GM23248 (cell line): Measurements from ENCODE around the gene FOXRED2. TPM values are rescaled to one million over a fixed set of nuclear protein-coding genes. Genes with fewer than 3 reads are reported as not detected.

Experiments used
- DNase-seq: peaks from one replicate; pipeline ENCODE4 v3.0.0-alpha.2; 2015
- H2AFZ ChIP-seq: fragments of 200-600 bp; sonication (generic); 2 replicates; pipeline ENCODE4 v1.6.1; 2016; ENCODE audit warnings: antibody characterized with exemption
- H3F3A ChIP-seq: fragments of 200-600 bp; sonication (generic); 2 replicates; pipeline ENCODE4 v1.6.1; 2016; ENCODE audit warnings: mild to moderate bottlenecking, antibody characterized with exemption, mixed run types; ENCODE audit not compliant: insufficient read depth
- H3K27ac ChIP-seq: fragments of 200-600 bp; sonication (generic); 2 replicates; pipeline ENCODE4 v1.5.1; 2016; ENCODE audit warnings: mild to moderate bottlenecking
- H3K27me3 ChIP-seq: fragments of 200-600 bp; sonication (generic); replicated peaks from 2 replicates; pipeline ENCODE4 v1.6.1; 2016; ENCODE audit warnings: mild to moderate bottlenecking; ENCODE audit not compliant: insufficient read depth
- H3K36me3 ChIP-seq: fragments of 200-600 bp; sonication (generic); 2 replicates; pipeline ENCODE4 v1.6.1; 2016; ENCODE audit warnings: low read depth, mild to moderate bottlenecking
- H3K4me1 ChIP-seq: fragments of 200-600 bp; sonication (generic); 2 replicates; pipeline ENCODE4 v1.6.1; 2016; ENCODE audit warnings: mild to moderate bottlenecking; ENCODE audit not compliant: insufficient read depth
- H3K4me2 ChIP-seq: fragments of 200-600 bp; sonication (generic); one replicate; pipeline ENCODE4 v1.6.1; 2016; ENCODE audit warnings: mild to moderate bottlenecking; ENCODE audit not compliant: unreplicated experiment
- H3K4me3 ChIP-seq: fragments of 200-600 bp; sonication (generic); 2 replicates; pipeline ENCODE4 v1.5.1; 2016; ENCODE audit warnings: mild to moderate bottlenecking
- H3K79me2 ChIP-seq: fragments of 200-600 bp; sonication (generic); 2 replicates; pipeline ENCODE4 v1.6.1; 2016; ENCODE audit warnings: mild to moderate bottlenecking; ENCODE audit not compliant: insufficient read depth
- H3K9ac ChIP-seq: fragments of 200-600 bp; sonication (generic); 2 replicates; pipeline ENCODE4 v1.6.1; 2016; ENCODE audit warnings: mild to moderate bottlenecking
- H3K9me2 ChIP-seq: fragments of 200-600 bp; sonication (generic); 2 replicates; pipeline ENCODE4 v1.6.1; 2016; ENCODE audit warnings: mixed run types, mild to moderate bottlenecking, moderate library complexity; ENCODE audit not compliant: insufficient read depth
- H3K9me3 ChIP-seq: fragments of 200-600 bp; sonication (generic); one replicate; pipeline ENCODE4 v1.6.1; 2017; ENCODE audit warnings: low read depth
- H4K20me1 ChIP-seq: fragments of 200-600 bp; sonication (generic); 2 replicates; pipeline ENCODE4 v1.6.0; 2016; ENCODE audit not compliant: insufficient read depth
- EZH2 ChIP-seq: fragments of 200-600 bp; sonication (generic); IDR thresholded peaks from 2 replicates; pipeline ENCODE4 v1.6.1; 2018; ENCODE audit warnings: antibody characterized with exemption, mild to moderate bottlenecking; ENCODE audit not compliant: insufficient read depth, poor library complexity, severe bottlenecking
- EZH2phosphoT487 ChIP-seq: fragments of 200-600 bp; sonication (generic); IDR thresholded peaks from 2 replicates; pipeline ENCODE4 v1.6.1; 2018; ENCODE audit warnings: antibody characterized with exemption, moderate library complexity, mild to moderate bottlenecking, low read depth; ENCODE audit not compliant: insufficient read depth
- WGBS, 2 experiments: methylation state at CpG; one replicate each; pipeline ENCODE4 v1.1.6; 2015 to 2017; ENCODE audit warnings: low lambda C conversion rate in 2 of 2, low coverage in 1 of 2; ENCODE audit errors: missing lambda C conversion rate in 2 of 2; 5-methylcytosine and 5-hydroxymethylcytosine counted together
- in situ Hi-C: fragments of 300-500 bp; cut with MboI; formaldehyde crosslinking; loops from 2 replicates; pipeline ENCODE4 v1.15.0; 2020
- polyA plus RNA-seq: library from polyadenylated mRNA; unstranded; fragments of >200 nt; fragmentation: Nextera tagmentation; extraction: Ambion mirVana; gene quantifications from 2 replicates; pipeline ENCODE4 v1.2.1, GENCODE V29; 2016
- total RNA-seq: library from RNA; depleted of rRNA; stranded (reverse); fragments of >200 nt; shearing (Covaris generic); gene quantifications from 2 replicates; pipeline ENCODE4 v1.2.3, GENCODE V29; 2014

Gene FOXRED2
- total and polyA plus RNA-seq, 2 experiments from 2014 or later, result 4.2 to 5.0 TPM

DNA sequence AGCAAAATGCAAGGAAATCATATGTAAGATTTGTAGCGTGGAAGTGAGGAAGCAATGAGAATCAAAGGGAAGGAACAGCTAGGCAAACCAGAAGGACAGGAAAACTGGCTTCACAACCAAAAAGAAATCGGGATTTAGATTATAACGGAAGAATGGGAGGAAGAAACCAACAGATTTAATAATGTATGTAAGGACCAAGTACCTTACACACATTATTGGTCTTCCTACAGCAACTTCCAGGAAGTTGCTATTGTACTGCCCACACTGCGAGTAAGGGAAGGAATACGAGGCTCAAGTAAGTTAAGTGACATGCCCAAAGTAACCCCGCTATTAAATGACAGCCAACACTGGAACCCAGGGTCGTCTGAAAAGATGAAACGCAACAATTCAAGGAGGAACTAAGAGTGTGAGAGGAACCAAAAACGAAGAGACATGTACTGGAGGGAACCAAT lies 25.9 kb downstream of the FOXRED2 start:
- Histone ChIP-seq H3K9ac (peak overlapping the region; percentile 98), H3K27ac (peak overlapping the region; percentile 99), H3K4me1 (peaks cover 15% of the 10 kb centered on the region), H3K36me3 (peaks cover 2% of the 10 kb centered on the region; the same call in 1 of the 2 replicates), H3F3A (no peaks in the 10 kb centered on the region), H3K27me3 (no peaks in the 10 kb centered on the region), H4K20me1 (no peaks in the 10 kb centered on the region), H3K4me2 (peak overlapping the region; percentile 89), H3K4me3 (peak overlapping the region; percentile 85), H3K9me2 (no peaks in the 10 kb centered on the region), H2AFZ (peak overlapping the region; percentile 93), H3K9me3 (no peaks in the 10 kb centered on the region), H3K79me2 (peaks cover 42% of the 10 kb centered on the region)
- 10 to 12% methylated on average over 9 of the region's 9 CpGs for WGBS, 2 experiments
- no peak for DNase-seq
- TF ChIP-seq EZH2, result no peak
- TF ChIP-seq EZH2phosphoT487, result no peak
- in situ Hi-C loops, result loop anchor here (25.0 kb wide), 1 partner anchor 294 kb away; no protein-coding TSS in a partner anchor

DNA sequence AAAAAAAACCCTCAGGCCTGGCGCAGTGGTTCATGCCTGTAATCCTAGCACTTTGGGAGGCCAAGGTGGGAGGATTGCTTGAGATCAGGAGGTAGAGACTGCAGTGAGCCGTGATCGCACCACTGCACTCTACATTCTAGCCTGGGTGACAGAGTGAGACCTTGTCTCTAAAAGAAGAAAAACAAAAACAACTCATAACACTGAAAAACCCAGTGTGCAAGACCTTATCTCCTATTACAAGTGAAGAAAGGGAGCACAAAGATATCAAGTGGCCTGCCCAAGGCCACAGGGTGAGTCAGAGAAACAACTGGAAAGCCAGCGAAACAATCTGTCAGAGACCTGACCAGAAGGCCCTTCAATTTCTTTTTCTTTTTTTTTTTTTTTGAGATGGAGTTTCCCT lies 27.9 kb downstream of the FOXRED2 start:
- Histone ChIP-seq H3K79me2 (peaks cover 42% of the 10 kb centered on the region), H4K20me1 (no peaks in the 10 kb centered on the region), H3K4me2 (no peak overlapping the region), H3K9me2 (no peaks in the 10 kb centered on the region), H3K36me3 (peaks cover 9% of the 10 kb centered on the region; the same call in 1 of the 2 replicates), H3F3A (no peaks in the 10 kb centered on the region), H2AFZ (no peak overlapping the region), H3K9me3 (no peaks in the 10 kb centered on the region), H3K4me3 (no peak overlapping the region), H3K27me3 (no peaks in the 10 kb centered on the region), H3K9ac (no peak overlapping the region), H3K4me1 (peaks cover 15% of the 10 kb centered on the region), H3K27ac (no peak overlapping the region)
- no peak for DNase-seq
- TF ChIP-seq EZH2 (no peak), EZH2phosphoT487 (no peak)
- in situ Hi-C loops, result loop anchor here (25.0 kb wide), 1 partner anchor 292 kb away; no protein-coding TSS in a partner anchor
- WGBS, 2 experiments, result 95 to 96% methylated on average over 4 of the region's 4 CpGs

- H3K27me3 ChIP-seq, result no peaks in the 10 kb centered on the region
- peaks cover 18% of the 10 kb centered on the region for H3F3A ChIP-seq
- in situ Hi-C loops, result loop anchor here (25.0 kb wide), 1 partner anchor 288 kb away; no protein-coding TSS in a partner anchor
- H3K9ac ChIP-seq, result no peak overlapping the region
- no peak overlapping the region for H2AFZ ChIP-seq
- peaks cover 9% of the 10 kb centered on the region; the same call in 1 of the 2 replicates for H3K36me3 ChIP-seq
- DNase-seq, result no peak
- H3K27ac ChIP-seq, result no peak overlapping the region
- H3K9me3 ChIP-seq, result no peaks in the 10 kb centered on the region
- H3K4me3 ChIP-seq, result no peak overlapping the region
- H3K4me1 ChIP-seq, result peaks cover 22% of the 10 kb centered on the region
- H4K20me1 ChIP-seq, result no peaks in the 10 kb centered on the region
- TF ChIP-seq EZH2phosphoT487, result no peak
- TF ChIP-seq EZH2, result no peak
- H3K4me2 ChIP-seq, result no peak overlapping the region
- no peaks in the 10 kb centered on the region for H3K9me2 ChIP-seq
- 97 to 99% methylated on average over 6 of the region's 6 CpGs for WGBS, 2 experiments
- peaks cover 38% of the 10 kb centered on the region for H3K79me2 ChIP-seq
Measured at GRCh38 chr22:36475341-36475740, 31.5 kb downstream of the FOXRED2 start.

DNA sequence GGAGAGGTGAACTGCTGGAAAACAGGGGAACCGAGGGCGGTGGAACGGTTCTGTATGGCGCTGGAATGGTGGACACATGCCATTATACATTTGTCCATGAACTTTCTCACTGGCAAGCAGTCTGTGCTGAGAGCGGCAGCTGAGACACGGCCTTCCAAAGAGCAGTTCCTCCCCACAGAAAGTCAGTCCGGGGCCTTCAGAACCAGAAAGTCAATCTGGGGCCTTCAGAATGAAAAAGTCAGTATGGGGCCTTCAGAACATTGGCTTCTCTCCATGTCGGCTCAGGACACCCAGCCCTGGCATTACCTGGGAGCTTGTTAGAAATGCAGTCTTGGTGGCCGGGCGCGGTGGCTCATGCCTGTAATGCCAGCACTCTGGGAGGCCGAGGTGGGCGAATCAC lies 34.2 kb downstream of the FOXRED2 start:
- Histone ChIP-seq H2AFZ (no peak overlapping the region), H3K9ac (no peak overlapping the region), H4K20me1 (no peaks in the 10 kb centered on the region), H3K79me2 (peaks cover 35% of the 10 kb centered on the region), H3K9me3 (no peaks in the 10 kb centered on the region), H3K4me3 (no peak overlapping the region), H3K36me3 (peaks cover 9% of the 10 kb centered on the region; the same call in 1 of the 2 replicates), H3K4me1 (peaks cover 32% of the 10 kb centered on the region), H3K27ac (peak overlapping the region; percentile 82; the same call in 1 of the 2 replicates), H3K4me2 (no peak overlapping the region), H3K9me2 (no peaks in the 10 kb centered on the region), H3F3A (peaks cover 26% of the 10 kb centered on the region), H3K27me3 (no peaks in the 10 kb centered on the region)
- DNase-seq, result no peak
- 86 to 89% methylated on average over 13 of the region's 13 CpGs for WGBS, 2 experiments
- TF ChIP-seq EZH2 (no peak), EZH2phosphoT487 (no peak)
- in situ Hi-C loops, result no loop called here
